ENCODE data around the gene ADM. TPM values are rescaled to one million over a fixed set of nuclear protein-coding genes. Genes with fewer than 3 reads are reported as not detected.

The ADM gene
- total RNA-seq, 2 experiments from 2014 or later = 3.0 to 3.5 TPM

GRCh38 chr11:10349806-10350205, 44.9 kb downstream of the ADM start:
- Mint-ChIP-seq H3K27me3 (peaks cover 6% of the 10 kb centered on the region), H3K9me3 (no peaks in the 10 kb centered on the region), H3K27ac (no peak overlapping the region), H3K4me3 (no peak overlapping the region), H3K4me1 (ENCODE audit: low read depth) (no peaks in the 10 kb centered on the region), H3K36me3 (no peaks in the 10 kb centered on the region)
- ChIA-PET CTCF (interaction anchor here (1.4 kb wide), 1 partner anchor 17 kb away, joined by 4 read pairs; no protein-coding TSS in a partner anchor), POLR2A (no interaction called here)
- DNase-seq = no peak
- intact Hi-C loops (cut with micrococcal nuclease) = no loop called here

- CTCF ChIA-PET = interaction anchor here (1.4 kb wide), 1 partner anchor 16 kb away, joined by 4 read pairs; no protein-coding TSS in a partner anchor
- no peak for DNase-seq
- POLR2A ChIA-PET = no interaction called here
- Mint-ChIP-seq H3K36me3 (no peaks in the 10 kb centered on the region), H3K27ac (no peak overlapping the region), H3K4me1 (ENCODE audit: low read depth) (no peaks in the 10 kb centered on the region), H3K9me3 (no peaks in the 10 kb centered on the region), H3K4me3 (no peak overlapping the region), H3K27me3 (peaks cover 9% of the 10 kb centered on the region)
- intact Hi-C loops (cut with micrococcal nuclease) = no loop called here
Observed at GRCh38 chr11:10350334-10350733, 45.5 kb downstream of the ADM start.

DNA sequence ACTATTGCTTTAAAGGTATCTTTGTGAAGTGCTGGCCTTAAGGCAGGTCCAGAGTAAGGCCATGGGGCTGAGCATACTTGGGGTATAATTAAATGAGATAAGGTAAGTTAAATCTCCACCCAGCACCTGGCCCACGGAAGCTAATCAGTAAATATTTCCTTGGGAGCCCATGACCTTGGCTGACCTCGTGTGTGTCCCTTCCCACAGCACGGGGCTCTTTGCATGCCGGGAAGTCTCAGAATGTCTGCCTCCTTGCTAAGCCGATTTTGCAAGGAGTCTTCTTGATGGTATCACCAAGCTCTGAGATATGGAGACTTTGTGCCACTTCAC, 46.5 kb downstream of the ADM start:
- ChIA-PET CTCF (no interaction called here), POLR2A (no interaction called here)
- Mint-ChIP-seq H3K4me3 (no peak overlapping the region), H3K4me1 (ENCODE audit: low read depth) (no peaks in the 10 kb centered on the region), H3K27me3 (peaks cover 17% of the 10 kb centered on the region), H3K27ac (no peak overlapping the region), H3K9me3 (no peaks in the 10 kb centered on the region), H3K36me3 (no peaks in the 10 kb centered on the region)
- DNase-seq = no peak
- intact Hi-C loops (cut with micrococcal nuclease) = no loop called here

DNA sequence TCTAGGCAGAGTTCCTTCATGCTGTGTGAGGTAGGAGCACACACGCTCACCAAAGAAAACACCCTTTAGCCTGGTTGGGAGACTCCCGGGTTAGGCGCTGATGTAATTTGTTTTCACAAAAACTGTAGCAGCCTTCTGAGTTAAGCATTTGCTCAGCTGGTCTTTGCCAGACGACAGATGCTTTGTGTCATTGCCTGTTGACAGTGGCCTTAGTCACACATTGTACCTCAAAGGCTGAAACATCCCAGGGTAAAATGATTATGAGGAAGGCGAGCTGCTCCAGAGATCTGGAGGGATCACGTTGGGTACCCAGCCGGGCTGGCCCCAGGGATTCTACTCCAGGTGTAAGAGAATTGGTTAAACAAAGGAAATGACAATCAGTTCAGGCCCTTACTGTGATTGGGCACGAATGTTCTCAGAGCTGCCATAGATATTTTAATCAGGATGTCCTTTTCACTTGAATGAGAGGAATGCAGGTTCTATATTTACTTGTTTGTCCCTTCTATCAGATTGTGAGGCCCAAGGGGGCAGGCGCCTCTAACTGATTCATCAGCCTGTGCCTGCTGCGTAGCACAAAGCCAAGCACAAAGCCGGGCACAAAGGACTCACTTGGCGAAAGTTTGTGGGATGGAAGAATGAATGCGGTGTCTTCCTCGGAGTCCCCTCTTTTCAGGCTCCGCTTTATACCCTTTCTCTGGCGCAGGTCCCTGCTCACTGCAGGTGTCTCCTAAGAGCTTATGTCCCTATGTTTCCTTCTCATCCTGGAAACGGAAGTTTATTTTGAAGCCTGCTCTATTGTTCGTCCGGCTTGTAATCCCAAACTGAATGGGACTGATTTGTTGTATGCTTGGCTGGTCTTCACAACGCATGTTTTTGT, 47.1 kb downstream of the ADM start:
- no peaks in the 10 kb centered on the region for H3K4me1 Mint-ChIP-seq (ENCODE audit: low read depth)
- DNase-seq = no peak
- no peaks in the 10 kb centered on the region for H3K36me3 Mint-ChIP-seq
- intact Hi-C loops (cut with micrococcal nuclease) = no loop called here
- no peaks in the 10 kb centered on the region for H3K9me3 Mint-ChIP-seq
- H3K27me3 Mint-ChIP-seq = peaks cover 17% of the 10 kb centered on the region
- CTCF ChIA-PET = interaction anchor here (5.3 kb wide), 1 partner anchor 15 kb away, joined by 29 read pairs; no protein-coding TSS in a partner anchor
- POLR2A ChIA-PET = no interaction called here
- H3K4me3 Mint-ChIP-seq = no peak overlapping the region
- no peak overlapping the region for H3K27ac Mint-ChIP-seq

DNA sequence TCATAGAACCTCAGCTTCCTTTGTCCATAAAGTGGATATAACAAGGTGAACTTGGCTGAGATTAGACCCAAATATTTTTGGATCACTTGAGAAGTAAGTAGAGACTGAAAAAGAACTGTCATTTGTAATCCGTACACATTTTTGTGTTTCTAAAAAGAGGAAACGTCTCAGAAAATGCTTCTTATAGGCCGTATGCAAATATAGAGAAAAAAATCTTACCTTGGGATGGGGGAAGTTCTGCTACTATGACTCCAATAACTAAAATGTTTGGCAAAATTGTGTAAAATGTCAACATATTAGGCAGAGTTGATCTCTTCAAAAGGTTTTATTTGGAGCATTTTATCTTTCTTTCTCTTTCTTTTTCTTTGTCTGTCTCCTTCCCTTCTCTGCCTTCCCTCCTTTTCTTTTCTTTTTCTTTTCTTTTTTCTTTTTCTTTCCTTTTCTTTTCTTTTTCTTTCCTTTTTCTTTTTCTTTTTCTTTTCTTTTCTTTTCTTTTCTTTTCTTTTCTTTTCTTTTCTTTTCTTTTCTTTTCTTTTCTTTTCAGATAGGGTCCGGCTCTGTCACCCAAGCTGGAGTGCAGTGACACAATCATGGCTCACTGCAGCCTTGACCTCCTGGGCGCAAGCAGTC, 48.2 kb downstream of the ADM start:
- no peak for DNase-seq
- H3K27ac Mint-ChIP-seq = no peak overlapping the region
- H3K36me3 Mint-ChIP-seq = no peaks in the 10 kb centered on the region
- H3K4me3 Mint-ChIP-seq = no peak overlapping the region
- POLR2A ChIA-PET = no interaction called here
- H3K4me1 Mint-ChIP-seq (ENCODE audit: low read depth) = no peaks in the 10 kb centered on the region
- intact Hi-C loops (cut with micrococcal nuclease) = no loop called here
- H3K27me3 Mint-ChIP-seq = peaks cover 21% of the 10 kb centered on the region
- no peaks in the 10 kb centered on the region for H3K9me3 Mint-ChIP-seq
- CTCF ChIA-PET = interaction anchor here (5.3 kb wide), 1 partner anchor 14 kb away, joined by 29 read pairs; no protein-coding TSS in a partner anchor

DNA sequence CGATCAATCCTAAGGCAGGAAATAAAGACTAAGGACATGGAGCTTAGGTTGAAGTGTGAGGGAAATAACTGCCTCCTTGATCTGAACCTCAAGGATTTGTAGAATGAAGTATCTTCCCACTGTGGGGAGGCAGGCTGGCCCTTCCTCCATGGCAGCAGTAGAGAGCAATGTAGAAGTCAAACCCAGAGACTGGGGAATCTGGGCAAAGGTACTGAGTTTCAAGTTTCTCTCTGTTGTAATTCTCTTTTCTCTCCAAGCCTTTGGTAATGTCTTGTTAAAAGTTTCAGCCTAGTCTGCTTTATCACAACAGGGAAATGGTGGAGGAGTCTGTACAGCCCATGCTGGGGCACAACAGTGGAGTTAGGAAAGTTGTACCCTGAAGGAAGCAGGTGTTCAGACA, 49.5 kb downstream of the ADM start:
- Mint-ChIP-seq H3K4me3 (no peak overlapping the region), H3K4me1 (ENCODE audit: low read depth) (no peaks in the 10 kb centered on the region), H3K27ac (no peak overlapping the region), H3K9me3 (no peaks in the 10 kb centered on the region), H3K36me3 (no peaks in the 10 kb centered on the region), H3K27me3 (peaks cover 26% of the 10 kb centered on the region)
- CTCF ChIA-PET = interaction anchor here (5.3 kb wide), 1 partner anchor 12 kb away, joined by 29 read pairs; no protein-coding TSS in a partner anchor
- POLR2A ChIA-PET = no interaction called here
- no peak for DNase-seq
- intact Hi-C loops (cut with micrococcal nuclease) = no loop called here

GRCh38 chr11:10355257-10355661, 50.4 kb downstream of the ADM start:
- no peaks in the 10 kb centered on the region for H3K36me3 Mint-ChIP-seq
- intact Hi-C loops (cut with micrococcal nuclease) = no loop called here
- H3K27me3 Mint-ChIP-seq = peaks cover 28% of the 10 kb centered on the region
- DNase-seq = no peak
- H3K4me3 Mint-ChIP-seq = no peak overlapping the region
- H3K9me3 Mint-ChIP-seq = no peaks in the 10 kb centered on the region
- H3K4me1 Mint-ChIP-seq (ENCODE audit: low read depth) = no peaks in the 10 kb centered on the region
- CTCF ChIA-PET = interaction anchor here (5.3 kb wide), 1 partner anchor 12 kb away, joined by 29 read pairs; no protein-coding TSS in a partner anchor
- H3K27ac Mint-ChIP-seq = no peak overlapping the region
- POLR2A ChIA-PET = no interaction called here

GRCh38 chr11:10356161-10356560, 51.3 kb downstream of the ADM start:
- Mint-ChIP-seq H3K27ac (no peak overlapping the region), H3K4me3 (no peak overlapping the region), H3K36me3 (no peaks in the 10 kb centered on the region), H3K27me3 (peaks cover 28% of the 10 kb centered on the region), H3K9me3 (peaks cover 2% of the 10 kb centered on the region), H3K4me1 (ENCODE audit: low read depth) (no peaks in the 10 kb centered on the region)
- CTCF ChIA-PET = interaction anchor here (5.3 kb wide), 1 partner anchor 11 kb away, joined by 29 read pairs; no protein-coding TSS in a partner anchor
- intact Hi-C loops (cut with micrococcal nuclease) = no loop called here
- POLR2A ChIA-PET = no interaction called here
- no peak for DNase-seq

Other genes starting within 250 kb of the ADM start
- gene SBF2, start 10.9 kb upstream of the ADM start, total RNA-seq = 1 to 10 TPM; 7.0 to 7.1 TPM
- gene AMPD3, start 150.2 kb downstream of the ADM start, total RNA-seq = 10 to 100 TPM; 25.5 to 25.7 TPM
- gene RNF141, start 236.1 kb downstream of the ADM start, total RNA-seq = 10 to 100 TPM; 17.9 to 18.7 TPM